ENCODE measurements around the gene PCDHGB6.
"Not testable (repeated sequence)": the region's sequence is repeated elsewhere in the genome, so short reads cannot be mapped to it uniquely, and the experiment has no call there.

The PCDHGB6 gene

DNA sequence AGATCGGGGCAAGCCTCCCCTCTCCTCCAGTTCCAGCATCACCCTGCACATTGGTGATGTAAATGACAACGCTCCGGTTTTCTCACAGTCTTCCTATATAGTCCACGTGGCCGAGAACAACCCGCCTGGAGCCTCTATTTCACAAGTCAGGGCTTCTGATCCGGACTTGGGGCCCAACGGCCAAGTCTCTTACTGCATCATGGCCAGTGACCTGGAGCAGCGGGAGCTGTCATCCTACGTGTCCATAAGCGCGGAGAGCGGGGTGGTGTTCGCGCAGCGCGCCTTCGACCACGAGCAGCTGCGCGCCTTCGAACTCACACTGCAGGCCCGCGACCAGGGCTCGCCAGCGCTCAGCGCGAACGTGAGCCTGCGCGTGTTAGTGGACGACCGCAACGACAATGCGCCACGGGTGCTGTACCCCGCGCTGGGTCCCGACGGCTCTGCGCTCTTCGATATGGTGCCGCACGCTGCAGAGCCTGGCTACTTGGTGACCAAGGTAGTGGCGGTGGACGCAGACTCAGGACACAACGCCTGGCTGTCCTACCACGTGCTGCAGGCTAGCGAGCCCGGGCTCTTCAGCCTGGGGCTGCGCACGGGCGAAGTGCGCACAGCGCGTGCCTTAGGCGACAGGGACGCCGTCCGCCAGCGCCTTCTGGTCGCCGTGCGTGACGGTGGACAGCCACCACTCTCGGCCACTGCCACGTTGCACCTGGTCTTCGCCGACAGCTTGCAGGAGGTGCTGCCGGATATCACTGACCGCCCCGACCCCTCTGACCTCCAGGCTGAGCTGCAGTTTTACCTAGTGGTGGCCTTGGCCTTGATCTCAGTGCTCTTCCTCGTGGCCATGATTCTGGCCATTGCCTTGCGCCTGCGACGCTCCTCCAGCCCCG is 18.4 kb upstream of the PCDHGB6 start:
- ChIA-PET POLR2A (no interaction called here), CTCF (interaction anchor here (0.9 to 8.4 kb wide), 10 partner anchors 8 to 177 kb away, joined by 3 to 77 read pairs (median 8); partner anchors contain the start of genes PCDHGA10, PCDHGA6 and PCDHGB5)
- no peak overlapping the region for H3K4me3 ChIP-seq (ENCODE audit: low read depth, low read length)
- DNase-seq (ENCODE audit: low read depth, low spot score): no peak
- TF ChIP-seq, protein P1, sequence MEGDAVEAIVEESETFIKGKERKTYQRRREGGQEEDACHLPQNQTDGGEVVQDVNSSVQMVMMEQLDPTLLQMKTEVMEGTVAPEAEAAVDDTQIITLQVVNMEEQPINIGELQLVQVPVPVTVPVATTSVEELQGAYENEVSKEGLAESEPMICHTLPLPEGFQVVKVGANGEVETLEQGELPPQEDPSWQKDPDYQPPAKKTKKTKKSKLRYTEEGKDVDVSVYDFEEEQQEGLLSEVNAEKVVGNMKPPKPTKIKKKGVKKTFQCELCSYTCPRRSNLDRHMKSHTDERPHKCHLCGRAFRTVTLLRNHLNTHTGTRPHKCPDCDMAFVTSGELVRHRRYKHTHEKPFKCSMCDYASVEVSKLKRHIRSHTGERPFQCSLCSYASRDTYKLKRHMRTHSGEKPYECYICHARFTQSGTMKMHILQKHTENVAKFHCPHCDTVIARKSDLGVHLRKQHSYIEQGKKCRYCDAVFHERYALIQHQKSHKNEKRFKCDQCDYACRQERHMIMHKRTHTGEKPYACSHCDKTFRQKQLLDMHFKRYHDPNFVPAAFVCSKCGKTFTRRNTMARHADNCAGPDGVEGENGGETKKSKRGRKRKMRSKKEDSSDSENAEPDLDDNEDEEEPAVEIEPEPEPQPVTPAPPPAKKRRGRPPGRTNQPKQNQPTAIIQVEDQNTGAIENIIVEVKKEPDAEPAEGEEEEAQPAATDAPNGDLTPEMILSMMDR (IDR thresholded peaks at IDR 0.05; ENCODE audit: insufficient read depth, low read length, missing control alignments): no peak

DNA sequence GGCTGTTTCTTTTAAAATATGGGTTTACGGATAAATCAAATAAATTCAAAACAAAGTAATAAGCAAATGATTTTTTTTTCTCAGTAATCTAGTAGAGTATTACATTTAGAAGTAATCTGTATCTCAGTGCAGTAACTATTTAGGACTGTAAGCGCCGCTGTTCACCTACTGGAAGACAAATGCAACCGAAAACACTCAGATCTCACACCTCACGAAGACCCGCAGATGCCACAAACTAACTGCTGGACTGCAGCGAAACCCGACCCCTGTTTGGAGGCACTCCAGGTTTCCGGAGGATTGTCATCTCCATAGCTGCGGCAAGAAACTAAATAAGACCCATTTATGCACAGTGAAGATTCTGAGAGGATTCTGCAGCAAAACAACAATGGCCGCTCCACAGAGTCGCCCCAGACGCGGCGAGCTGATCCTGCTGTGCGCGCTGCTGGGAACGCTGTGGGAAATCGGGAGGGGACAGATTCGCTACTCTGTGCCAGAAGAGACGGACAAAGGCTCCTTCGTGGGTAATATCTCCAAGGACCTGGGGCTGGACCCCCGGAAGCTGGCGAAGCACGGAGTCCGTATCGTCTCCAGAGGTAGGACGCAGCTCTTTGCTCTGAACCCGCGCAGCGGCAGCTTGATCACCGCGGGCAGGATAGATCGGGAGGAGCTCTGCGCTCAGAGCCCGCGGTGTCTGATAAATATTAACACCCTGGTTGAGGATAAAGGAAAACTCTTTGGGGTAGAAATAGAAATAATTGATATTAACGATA is 15.2 kb upstream of the PCDHGB6 start, which contains the start of gene PCDHGA8:
Gene PCDHGA8, plus strand, starts transcription at position 205 of the 770 bp plus-strand sequence. Its CDS starts 181 bp downstream, at position 386.
- TF ChIP-seq, protein P1 (IDR thresholded peaks at IDR 0.05; ENCODE audit: insufficient read depth, low read length, missing control alignments): no peak
- ChIA-PET CTCF (interaction anchor here (0.7 to 8.4 kb wide), 9 partner anchors 11 to 174 kb away, joined by 3 to 77 read pairs (median 5); partner anchors contain the start of genes PCDHGA10, PCDHGA6, PCDHGB1 and PCDHGB6), POLR2A (no interaction called here)
- DNase-seq (ENCODE audit: low read depth, low spot score): no peak
- H3K4me3 ChIP-seq (ENCODE audit: low read depth, low read length): 0 out of 2 replicates have a peak within 1 kb of the TSS, but pooled peaks have one; percentile 1

DNA sequence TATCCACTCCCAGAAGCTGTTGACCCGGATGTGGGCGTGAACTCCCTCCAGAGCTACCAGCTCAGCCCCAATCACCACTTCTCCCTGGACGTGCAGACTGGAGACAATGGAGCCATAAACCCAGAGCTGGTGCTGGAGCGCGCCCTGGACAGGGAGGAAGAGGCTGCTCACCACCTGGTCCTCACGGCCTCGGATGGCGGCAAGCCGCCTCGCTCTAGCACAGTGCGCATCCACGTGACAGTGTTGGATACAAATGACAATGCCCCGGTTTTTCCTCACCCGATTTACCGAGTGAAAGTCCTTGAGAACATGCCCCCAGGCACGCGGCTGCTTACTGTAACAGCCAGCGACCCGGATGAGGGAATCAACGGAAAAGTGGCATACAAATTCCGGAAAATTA is 14.6 kb upstream of the PCDHGB6 start:
- DNase-seq (ENCODE audit: low read depth, low spot score): no peak
- TF ChIP-seq, protein P1 (IDR thresholded peaks at IDR 0.05; ENCODE audit: insufficient read depth, low read length, missing control alignments): no peak
- ChIA-PET CTCF (interaction anchor here (1.0 to 8.4 kb wide), 6 partner anchors 12 to 173 kb away, joined by 3 to 77 read pairs (median 10); partner anchors contain the start of genes PCDHGA10 and PCDHGA6), POLR2A (no interaction called here)
- no peak overlapping the region for H3K4me3 ChIP-seq (ENCODE audit: low read depth, low read length)

DNA sequence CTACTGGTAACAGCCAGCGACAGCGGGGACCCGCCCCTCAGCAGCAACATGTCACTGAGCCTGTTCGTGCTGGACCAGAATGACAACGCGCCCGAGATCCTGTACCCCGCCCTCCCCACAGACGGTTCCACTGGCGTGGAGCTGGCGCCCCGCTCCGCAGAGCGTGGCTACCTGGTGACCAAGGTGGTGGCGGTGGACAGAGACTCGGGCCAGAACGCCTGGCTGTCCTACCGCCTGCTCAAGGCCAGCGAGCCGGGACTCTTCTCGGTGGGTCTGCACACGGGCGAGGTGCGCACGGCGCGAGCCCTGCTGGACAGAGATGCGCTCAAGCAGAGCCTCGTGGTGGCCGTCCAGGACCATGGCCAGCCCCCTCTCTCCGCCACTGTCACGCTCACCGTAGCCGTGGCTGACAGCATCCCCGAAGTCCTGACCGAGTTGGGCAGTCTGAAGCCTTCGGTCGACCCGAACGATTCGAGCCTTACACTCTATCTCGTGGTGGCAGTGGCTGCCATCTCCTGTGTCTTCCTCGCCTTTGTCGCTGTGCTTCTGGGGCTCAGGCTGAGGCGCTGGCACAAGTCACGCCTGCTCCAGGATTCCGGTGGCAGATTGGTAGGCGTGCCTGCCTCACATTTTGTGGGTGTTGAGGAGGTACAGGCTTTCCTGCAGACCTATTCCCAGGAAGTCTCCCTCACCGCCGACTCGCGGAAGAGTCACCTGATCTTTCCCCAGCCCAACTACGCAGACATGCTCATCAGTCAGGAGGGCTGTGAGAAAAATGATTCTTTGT is 13.2 kb upstream of the PCDHGB6 start:
- POLR2A ChIA-PET; H3K4me3 ChIP-seq (ENCODE audit: low read depth, low read length); DNase-seq (ENCODE audit: low read depth, low spot score): not testable (repeated sequence)
- CTCF ChIA-PET: interaction anchor here (0.9 to 4.6 kb wide), 8 partner anchors 12 to 172 kb away, joined by 3 to 50 read pairs (median 10); partner anchors contain the start of genes PCDHGA10, PCDHGA12, PCDHGA6 and PCDHGB6

DNA sequence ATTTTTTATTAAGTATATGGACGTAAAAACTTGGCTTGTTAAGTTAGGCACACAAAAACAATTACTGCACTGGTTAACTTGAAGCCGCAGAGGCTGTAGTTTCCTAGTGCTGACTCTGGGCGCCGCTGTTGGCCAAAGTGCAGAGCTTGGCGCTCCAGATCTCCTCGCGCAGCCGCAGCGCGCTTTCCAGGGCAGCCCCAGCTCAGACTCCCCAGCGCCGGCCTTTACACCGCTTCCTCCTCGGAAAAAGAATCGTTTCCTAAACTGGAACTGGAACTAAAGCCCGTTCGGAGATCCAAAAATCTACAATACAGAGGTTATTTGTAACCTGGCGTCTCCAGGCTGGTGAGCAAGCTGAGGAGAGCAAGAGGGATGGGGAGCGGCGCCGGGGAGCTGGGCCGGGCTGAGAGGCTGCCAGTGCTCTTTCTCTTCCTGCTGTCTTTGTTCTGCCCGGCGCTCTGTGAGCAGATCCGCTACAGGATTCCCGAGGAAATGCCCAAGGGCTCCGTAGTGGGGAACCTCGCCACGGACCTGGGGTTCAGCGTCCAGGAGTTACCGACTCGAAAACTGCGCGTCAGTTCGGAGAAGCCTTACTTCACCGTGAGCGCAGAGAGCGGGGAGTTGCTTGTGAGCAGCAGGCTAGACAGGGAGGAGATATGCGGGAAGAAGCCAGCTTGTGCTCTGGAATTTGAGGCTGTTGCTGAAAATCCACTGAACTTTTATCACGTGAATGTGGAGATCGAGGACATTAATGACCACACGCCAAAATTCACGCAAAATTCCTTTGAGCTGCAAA is 9.9 kb upstream of the PCDHGB6 start, which contains the start of gene PCDHGB5:
Gene PCDHGB5, plus strand, starts transcription at position 192 of the 796 bp plus-strand sequence. Its CDS starts 181 bp downstream, at position 373.
- CTCF ChIA-PET: interaction anchor here (0.7 to 4.6 kb wide), 23 partner anchors 9 to 174 kb away, joined by 3 to 50 read pairs (median 9); partner anchors contain the start of genes PCDHGA10, PCDHGA11, PCDHGA12 and PCDHGA6
- peak within 1 kb of the TSS; percentile 47 for H3K4me3 ChIP-seq (ENCODE audit: low read depth, low read length)
- POLR2A ChIA-PET: interaction anchor here (1.4 kb wide), 1 partner anchor 166 kb away, joined by 3 read pairs; no protein-coding TSS in a partner anchor
- TF ChIP-seq, protein P1 (IDR thresholded peaks at IDR 0.05; ENCODE audit: insufficient read depth, low read length, missing control alignments): peak; percentile 50
- not testable (repeated sequence) for DNase-seq (ENCODE audit: low read depth, low spot score)
